ENCODE data around the gene PAQR4.

The PAQR4 gene

DNA sequence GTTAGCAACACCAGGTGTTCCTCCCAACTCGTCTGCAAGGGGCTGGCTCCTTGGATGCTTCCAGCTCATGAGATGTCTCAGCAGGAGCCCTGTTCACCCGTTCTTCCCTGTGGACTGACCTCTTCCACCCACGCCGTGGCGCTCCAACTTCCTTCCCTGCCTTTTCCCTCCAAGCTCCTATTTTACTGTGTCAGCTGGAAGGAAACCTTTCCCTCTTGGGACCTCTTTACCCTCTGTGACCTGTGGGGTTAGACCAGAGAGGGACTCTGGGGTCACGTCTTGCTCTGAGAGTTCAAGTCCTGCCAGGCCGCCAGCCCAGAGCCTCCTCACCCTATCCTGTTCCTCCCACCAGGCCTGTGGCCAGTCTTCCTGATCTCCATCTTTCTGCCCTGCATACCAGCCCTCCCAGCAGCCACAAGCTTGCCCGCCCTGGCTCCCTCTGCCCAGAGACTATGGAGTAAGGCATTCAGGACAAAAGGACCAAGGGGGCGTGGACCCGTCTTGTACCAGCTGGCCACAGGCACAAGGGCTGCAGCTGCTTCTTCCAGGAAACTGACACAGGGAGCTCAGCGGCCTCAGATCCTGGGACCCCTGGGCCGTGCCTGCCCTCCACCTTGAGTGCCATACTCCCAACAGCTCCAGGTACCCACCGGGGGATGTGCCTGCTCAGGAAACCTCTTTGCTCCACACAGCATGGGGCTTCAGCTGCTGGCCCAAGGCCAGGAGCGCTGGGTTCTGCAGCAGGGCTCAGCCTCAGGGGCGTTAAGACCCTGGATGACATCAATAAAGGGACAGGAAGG lies 3.0 kb downstream of the PAQR4 start:
- TF ChIP-seq, protein P1, sequence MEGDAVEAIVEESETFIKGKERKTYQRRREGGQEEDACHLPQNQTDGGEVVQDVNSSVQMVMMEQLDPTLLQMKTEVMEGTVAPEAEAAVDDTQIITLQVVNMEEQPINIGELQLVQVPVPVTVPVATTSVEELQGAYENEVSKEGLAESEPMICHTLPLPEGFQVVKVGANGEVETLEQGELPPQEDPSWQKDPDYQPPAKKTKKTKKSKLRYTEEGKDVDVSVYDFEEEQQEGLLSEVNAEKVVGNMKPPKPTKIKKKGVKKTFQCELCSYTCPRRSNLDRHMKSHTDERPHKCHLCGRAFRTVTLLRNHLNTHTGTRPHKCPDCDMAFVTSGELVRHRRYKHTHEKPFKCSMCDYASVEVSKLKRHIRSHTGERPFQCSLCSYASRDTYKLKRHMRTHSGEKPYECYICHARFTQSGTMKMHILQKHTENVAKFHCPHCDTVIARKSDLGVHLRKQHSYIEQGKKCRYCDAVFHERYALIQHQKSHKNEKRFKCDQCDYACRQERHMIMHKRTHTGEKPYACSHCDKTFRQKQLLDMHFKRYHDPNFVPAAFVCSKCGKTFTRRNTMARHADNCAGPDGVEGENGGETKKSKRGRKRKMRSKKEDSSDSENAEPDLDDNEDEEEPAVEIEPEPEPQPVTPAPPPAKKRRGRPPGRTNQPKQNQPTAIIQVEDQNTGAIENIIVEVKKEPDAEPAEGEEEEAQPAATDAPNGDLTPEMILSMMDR (IDR thresholded peaks at IDR 0.05; ENCODE audit: borderline replicate concordance, insufficient read depth, low read depth, low read length) = no peak
- no peak overlapping the region for H3K4me3 ChIP-seq (ENCODE audit: low read depth, low read length)

DNA sequence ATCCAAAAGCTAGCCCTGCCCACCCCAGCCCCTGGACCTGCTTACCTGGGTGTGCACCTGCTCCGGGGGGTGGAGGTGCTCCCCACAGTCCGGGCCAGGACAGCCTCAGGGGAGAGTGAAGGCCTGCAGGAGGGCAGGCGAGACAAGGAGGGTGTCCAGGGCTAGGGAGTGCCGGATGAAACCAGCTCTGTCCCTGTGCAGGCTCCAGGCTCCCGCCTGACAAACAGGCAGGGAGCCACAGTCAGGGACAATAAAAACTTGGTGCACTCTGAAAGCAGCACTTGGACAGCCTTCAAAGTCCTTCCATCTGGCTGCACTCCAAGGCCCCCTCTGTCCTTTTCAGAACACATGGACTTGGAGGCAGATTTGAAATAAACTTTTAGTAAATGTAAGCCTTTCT lies 3.9 kb downstream of the PAQR4 start:
- H3K4me3 ChIP-seq (ENCODE audit: low read depth, low read length) = no peak overlapping the region
- TF ChIP-seq, protein P1 (IDR thresholded peaks at IDR 0.05; ENCODE audit: borderline replicate concordance, insufficient read depth, low read depth, low read length) = no peak

GRCh38 chr16:2973605-2974318 lies 4.6 kb downstream of the PAQR4 start:
- H3K4me3 ChIP-seq (ENCODE audit: low read depth, low read length) = no peak overlapping the region
- TF ChIP-seq, protein P1 (IDR thresholded peaks at IDR 0.05; ENCODE audit: borderline replicate concordance, insufficient read depth, low read depth, low read length) = no peak

DNA sequence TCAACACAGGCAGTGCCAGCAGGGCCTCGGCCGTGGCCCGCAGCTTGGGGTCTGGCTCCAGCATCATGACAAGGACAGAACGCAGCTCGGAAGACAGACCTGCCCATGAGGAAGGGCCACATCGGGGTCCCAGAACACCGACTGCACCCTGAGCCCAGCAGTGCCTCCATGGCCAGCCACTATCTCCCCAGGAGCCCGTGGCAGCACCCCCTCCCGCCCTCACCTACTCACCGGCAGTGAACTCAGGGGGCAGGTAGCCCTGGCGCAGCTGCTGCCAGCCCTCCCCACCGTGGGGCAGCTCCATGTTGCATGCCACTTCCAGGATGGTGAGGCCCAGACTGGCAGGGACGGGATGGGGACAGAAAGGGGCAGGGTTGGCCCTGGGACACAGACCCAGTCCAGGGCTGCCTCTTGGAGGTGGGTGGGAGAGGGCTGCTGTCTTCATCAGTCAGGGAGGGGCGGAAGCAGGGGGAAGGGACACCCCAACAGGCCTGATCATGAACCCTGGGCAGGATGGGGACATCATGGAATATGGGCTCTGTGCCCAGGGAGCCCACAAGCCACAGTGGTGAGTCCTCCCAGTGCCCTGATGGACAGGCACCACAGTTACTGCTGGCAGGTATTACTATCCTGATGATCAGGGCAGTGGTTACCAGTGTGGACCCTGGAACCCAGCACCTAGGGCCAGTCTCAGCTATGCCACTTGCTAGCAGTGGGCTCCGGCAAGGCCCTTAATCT lies 5.3 kb downstream of the PAQR4 start:
- no peak overlapping the region for H3K4me3 ChIP-seq (ENCODE audit: low read depth, low read length)
- TF ChIP-seq, protein P1 (IDR thresholded peaks at IDR 0.05; ENCODE audit: borderline replicate concordance, insufficient read depth, low read depth, low read length) = no peak

DNA sequence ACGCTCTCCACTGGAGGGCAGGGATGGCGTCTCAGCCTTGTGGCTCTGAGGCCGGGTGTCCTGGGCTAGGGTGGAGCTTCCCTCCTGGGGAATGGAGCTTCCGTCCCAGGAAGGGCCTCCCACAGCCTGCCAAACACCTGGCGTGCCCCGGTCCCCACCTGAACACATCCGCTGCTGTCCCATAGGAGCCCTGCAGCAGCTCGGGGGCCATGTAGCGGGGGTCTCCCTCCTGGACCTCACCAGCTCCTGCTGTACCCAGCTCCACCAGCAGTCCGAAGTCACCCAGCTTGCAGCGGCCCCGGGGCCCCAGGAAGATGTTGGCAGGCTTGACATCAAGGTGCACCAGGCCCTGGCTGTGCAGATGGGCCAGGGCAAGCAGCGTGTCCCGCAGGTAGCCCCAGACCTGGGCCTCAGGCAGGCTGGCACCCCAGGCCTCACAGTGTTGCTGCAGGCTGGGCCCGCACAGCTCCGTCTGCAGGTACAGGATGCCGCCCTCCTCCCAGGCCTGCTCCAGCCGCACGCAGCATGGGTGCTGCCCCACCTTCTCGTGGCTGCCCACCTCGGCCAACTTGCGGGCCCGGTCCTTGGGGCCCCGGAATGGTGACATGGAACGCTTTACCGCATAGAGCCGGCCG lies 6.1 kb downstream of the PAQR4 start:
- no peak overlapping the region for H3K4me3 ChIP-seq (ENCODE audit: low read depth, low read length)
- TF ChIP-seq, protein P1 (IDR thresholded peaks at IDR 0.05; ENCODE audit: borderline replicate concordance, insufficient read depth, low read depth, low read length) = no peak

DNA sequence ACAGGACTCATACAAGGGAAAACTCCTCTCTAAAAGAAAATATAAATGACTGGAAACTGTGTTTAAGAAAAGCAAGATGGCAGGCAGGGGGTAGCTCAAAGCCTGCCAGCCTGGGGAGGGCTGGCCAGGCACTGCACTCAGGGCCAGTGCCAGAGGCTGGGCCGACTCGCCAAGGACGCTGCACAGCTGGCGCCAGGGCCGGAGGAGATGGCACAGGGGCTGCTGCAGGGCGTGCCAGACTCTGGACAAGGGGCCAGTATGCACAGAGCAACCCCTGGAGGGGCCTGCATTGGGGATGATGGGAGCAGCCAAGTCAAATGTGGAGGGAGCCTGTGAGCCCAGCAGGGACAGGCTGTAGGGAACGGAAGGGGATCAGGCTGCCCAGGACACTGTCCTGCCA lies 7.1 kb downstream of the PAQR4 start:
- H3K4me3 ChIP-seq (ENCODE audit: low read depth, low read length) = no peak overlapping the region
- TF ChIP-seq, protein P1 (IDR thresholded peaks at IDR 0.05; ENCODE audit: borderline replicate concordance, insufficient read depth, low read depth, low read length) = no peak

Measured in GM12875 (cell line).